ENCODE results near the gene ZFY.
"Not testable (repeated sequence)": the region's sequence is repeated elsewhere in the genome, so short reads cannot be mapped to it uniquely, and the experiment has no call there.

Gene ZFY

GRCh38 chrY:2972708-2973107 is 37.5 kb downstream of the ZFY start:
- WGBS (ENCODE audit: insufficient coverage, insufficient read length) = no CpG with 5 or more reads among the region's 1 CpG
- no peaks in the 10 kb centered on the region for H3K36me3 ChIP-seq (ENCODE audit: control insufficient read depth, insufficient read depth, low read length)
- no peak overlapping the region for H3K27ac ChIP-seq (ENCODE audit: low read length)
- no peaks in the 10 kb centered on the region for H3K4me1 ChIP-seq (ENCODE audit: control insufficient read depth, insufficient read depth, low read length)
- H3K4me3 ChIP-seq (ENCODE audit: low read length) = no peak overlapping the region
- H3K27me3 ChIP-seq (ENCODE audit: control insufficient read depth, insufficient read depth, low read length) = no peaks in the 10 kb centered on the region
- DNase-seq (ENCODE audit: low read depth, low spot score) = no peak
- H3K9me3 ChIP-seq (ENCODE audit: control insufficient read depth, insufficient read depth, low read length) = no peaks in the 10 kb centered on the region

GRCh38 chrY:2973110-2973751 is 38.0 kb downstream of the ZFY start:
- H3K4me1 ChIP-seq (ENCODE audit: control insufficient read depth, insufficient read depth, low read length) = no peaks in the 10 kb centered on the region
- no peaks in the 10 kb centered on the region for H3K36me3 ChIP-seq (ENCODE audit: control insufficient read depth, insufficient read depth, low read length)
- WGBS (ENCODE audit: insufficient coverage, insufficient read length) = no CpG with 5 or more reads among the region's 5 CpGs
- H3K4me3 ChIP-seq (ENCODE audit: low read length) = no peak overlapping the region
- no peaks in the 10 kb centered on the region for H3K27me3 ChIP-seq (ENCODE audit: control insufficient read depth, insufficient read depth, low read length)
- H3K9me3 ChIP-seq (ENCODE audit: control insufficient read depth, insufficient read depth, low read length) = no peaks in the 10 kb centered on the region
- no peak for DNase-seq (ENCODE audit: low read depth, low spot score)
- H3K27ac ChIP-seq (ENCODE audit: low read length) = no peak overlapping the region

GRCh38 chrY:2979283-2979682 is 44.1 kb downstream of the ZFY start:
- Histone ChIP-seq H3K9me3 (ENCODE audit: control insufficient read depth, insufficient read depth, low read length) (no peaks in the 10 kb centered on the region), H3K4me1 (ENCODE audit: control insufficient read depth, insufficient read depth, low read length) (no peaks in the 10 kb centered on the region), H3K4me3 (ENCODE audit: low read length) (no peak overlapping the region), H3K27ac (ENCODE audit: low read length) (no peak overlapping the region), H3K27me3 (ENCODE audit: control insufficient read depth, insufficient read depth, low read length) (no peaks in the 10 kb centered on the region), H3K36me3 (ENCODE audit: control insufficient read depth, insufficient read depth, low read length) (no peaks in the 10 kb centered on the region; the same call in 1 of the 2 replicates)
- no peak for DNase-seq (ENCODE audit: low read depth, low spot score)
- WGBS (ENCODE audit: insufficient coverage, insufficient read length) = no CpG with 5 or more reads among the region's 6 CpGs

GRCh38 chrY:2984491-2984890 is 49.3 kb downstream of the ZFY start:
- DNase-seq (ENCODE audit: low read depth, low spot score) = no peak
- Histone ChIP-seq H3K4me3 (ENCODE audit: low read length) (no peak overlapping the region), H3K36me3 (ENCODE audit: control insufficient read depth, insufficient read depth, low read length) (no peaks in the 10 kb centered on the region), H3K27me3 (ENCODE audit: control insufficient read depth, insufficient read depth, low read length) (no peaks in the 10 kb centered on the region), H3K9me3 (ENCODE audit: control insufficient read depth, insufficient read depth, low read length) (no peaks in the 10 kb centered on the region), H3K27ac (ENCODE audit: low read length) (no peak overlapping the region), H3K4me1 (ENCODE audit: control insufficient read depth, insufficient read depth, low read length) (no peaks in the 10 kb centered on the region)
- WGBS (ENCODE audit: insufficient coverage, insufficient read length) = no CpG with 5 or more reads among the region's 5 CpGs

- WGBS (ENCODE audit: insufficient coverage, insufficient read length) = no CpG with 5 or more reads among the region's 8 CpGs
- H3K9me3 ChIP-seq (ENCODE audit: control insufficient read depth, insufficient read depth, low read length); H3K36me3 ChIP-seq (ENCODE audit: control insufficient read depth, insufficient read depth, low read length); H3K27me3 ChIP-seq (ENCODE audit: control insufficient read depth, insufficient read depth, low read length); H3K27ac ChIP-seq (ENCODE audit: low read length); DNase-seq (ENCODE audit: low read depth, low spot score); H3K4me3 ChIP-seq (ENCODE audit: low read length); H3K4me1 ChIP-seq (ENCODE audit: control insufficient read depth, insufficient read depth, low read length): not testable (repeated sequence)
Observed at GRCh38 chrY:2987178-2987577, 52.0 kb downstream of the ZFY start.

- not testable (repeated sequence) for H3K4me1 ChIP-seq (ENCODE audit: control insufficient read depth, insufficient read depth, low read length); H3K27me3 ChIP-seq (ENCODE audit: control insufficient read depth, insufficient read depth, low read length); H3K36me3 ChIP-seq (ENCODE audit: control insufficient read depth, insufficient read depth, low read length); DNase-seq (ENCODE audit: low read depth, low spot score); H3K27ac ChIP-seq (ENCODE audit: low read length); H3K9me3 ChIP-seq (ENCODE audit: control insufficient read depth, insufficient read depth, low read length); H3K4me3 ChIP-seq (ENCODE audit: low read length)
- no CpG with 5 or more reads among the region's 14 CpGs for WGBS (ENCODE audit: insufficient coverage, insufficient read length)
Observed at GRCh38 chrY:2997369-2997768, 62.2 kb downstream of the ZFY start.

- H3K27ac ChIP-seq (ENCODE audit: low read length) = no peak overlapping the region
- H3K4me3 ChIP-seq (ENCODE audit: low read length) = no peak overlapping the region
- no peak for DNase-seq (ENCODE audit: low read depth, low spot score)
- H3K9me3 ChIP-seq (ENCODE audit: control insufficient read depth, insufficient read depth, low read length) = no peaks in the 10 kb centered on the region
- no peaks in the 10 kb centered on the region for H3K27me3 ChIP-seq (ENCODE audit: control insufficient read depth, insufficient read depth, low read length)
- no peaks in the 10 kb centered on the region for H3K4me1 ChIP-seq (ENCODE audit: control insufficient read depth, insufficient read depth, low read length)
- H3K36me3 ChIP-seq (ENCODE audit: control insufficient read depth, insufficient read depth, low read length) = no peaks in the 10 kb centered on the region
Observed at GRCh38 chrY:3002190-3002589, 67.0 kb downstream of the ZFY start.

- no peak for DNase-seq (ENCODE audit: low read depth, low spot score)
- Histone ChIP-seq H3K27ac (ENCODE audit: low read length) (no peak overlapping the region), H3K36me3 (ENCODE audit: control insufficient read depth, insufficient read depth, low read length) (no peaks in the 10 kb centered on the region), H3K4me3 (ENCODE audit: low read length) (no peak overlapping the region), H3K9me3 (ENCODE audit: control insufficient read depth, insufficient read depth, low read length) (no peaks in the 10 kb centered on the region), H3K4me1 (ENCODE audit: control insufficient read depth, insufficient read depth, low read length) (no peaks in the 10 kb centered on the region), H3K27me3 (ENCODE audit: control insufficient read depth, insufficient read depth, low read length) (no peaks in the 10 kb centered on the region)
- no CpG with 5 or more reads among the region's 15 CpGs for WGBS (ENCODE audit: insufficient coverage, insufficient read length)
Observed at GRCh38 chrY:3002680-3003515, 67.7 kb downstream of the ZFY start.

- Histone ChIP-seq H3K36me3 (ENCODE audit: control insufficient read depth, insufficient read depth, low read length) (no peaks in the 10 kb centered on the region), H3K4me3 (ENCODE audit: low read length) (no peak overlapping the region), H3K9me3 (ENCODE audit: control insufficient read depth, insufficient read depth, low read length) (no peaks in the 10 kb centered on the region), H3K27me3 (ENCODE audit: control insufficient read depth, insufficient read depth, low read length) (no peaks in the 10 kb centered on the region), H3K27ac (ENCODE audit: low read length) (no peak overlapping the region), H3K4me1 (ENCODE audit: control insufficient read depth, insufficient read depth, low read length) (no peaks in the 10 kb centered on the region)
- WGBS (ENCODE audit: insufficient coverage, insufficient read length) = no CpG with 5 or more reads among the region's 3 CpGs
- no peak for DNase-seq (ENCODE audit: low read depth, low spot score)
Observed at GRCh38 chrY:3003516-3003830, 68.3 kb downstream of the ZFY start.

GRCh38 chrY:3003846-3004245 is 68.7 kb downstream of the ZFY start:
- Histone ChIP-seq H3K27me3 (ENCODE audit: control insufficient read depth, insufficient read depth, low read length) (no peaks in the 10 kb centered on the region), H3K4me3 (ENCODE audit: low read length) (no peak overlapping the region), H3K27ac (ENCODE audit: low read length) (no peak overlapping the region), H3K4me1 (ENCODE audit: control insufficient read depth, insufficient read depth, low read length) (no peaks in the 10 kb centered on the region), H3K9me3 (ENCODE audit: control insufficient read depth, insufficient read depth, low read length) (no peaks in the 10 kb centered on the region), H3K36me3 (ENCODE audit: control insufficient read depth, insufficient read depth, low read length) (no peaks in the 10 kb centered on the region)
- WGBS (ENCODE audit: insufficient coverage, insufficient read length) = no CpG with 5 or more reads among the region's 5 CpGs
- DNase-seq (ENCODE audit: low read depth, low spot score) = no peak

GRCh38 chrY:3006031-3006430 is 70.8 kb downstream of the ZFY start:
- H3K4me3 ChIP-seq (ENCODE audit: low read length); H3K27ac ChIP-seq (ENCODE audit: low read length); H3K4me1 ChIP-seq (ENCODE audit: control insufficient read depth, insufficient read depth, low read length); DNase-seq (ENCODE audit: low read depth, low spot score); H3K36me3 ChIP-seq (ENCODE audit: control insufficient read depth, insufficient read depth, low read length); H3K27me3 ChIP-seq (ENCODE audit: control insufficient read depth, insufficient read depth, low read length); H3K9me3 ChIP-seq (ENCODE audit: control insufficient read depth, insufficient read depth, low read length): not testable (repeated sequence)
- WGBS (ENCODE audit: insufficient coverage, insufficient read length) = no CpG with 5 or more reads among the region's 2 CpGs
